Activated CD4-positive, alpha-beta T cell treated with anti-CD3 and anti-CD28 coated beads for 36 hours (primary cell): ENCODE data around the gene ADA. TPM values are rescaled to one million over a fixed set of nuclear protein-coding genes. Genes with fewer than 3 reads are reported as not detected.

Experiments used
- ATAC-seq: fragments of 200-7000 bp; cut with Tn5 transposase; one replicate; pipeline ENCODE4 v1.10.0; 2021; ENCODE audit warnings: mild to moderate bottlenecking, moderate library complexity
- CTCF ChIA-PET: fragments of 350-600 bp; sonication (Branson Sonifier 250); formaldehyde crosslinking; loops from one replicate; lab custom pipeline; 2021; ENCODE audit warnings: antibody characterized with exemption; lab: Charles Lee
- POLR2A ChIA-PET: fragments of 350-600 bp; sonication (Branson Sonifier 250); formaldehyde crosslinking; loops from one replicate; lab custom pipeline; 2021; ENCODE audit warnings: antibody characterized with exemption, inconsistent platforms; lab: Charles Lee
- DNase-seq: peaks from one replicate; pipeline ENCODE4 v3.0.0-alpha.2; 2020
- H3K27ac Mint-ChIP-seq: one replicate; pipeline ENCODE4 v1.8.0; 2021; ENCODE audit warnings: mixed read lengths
- H3K27me3 Mint-ChIP-seq: one replicate; pipeline ENCODE4 v1.8.0; 2021; ENCODE audit warnings: mixed read lengths
- H3K36me3 Mint-ChIP-seq: one replicate; pipeline ENCODE4 v1.8.0; 2021; ENCODE audit warnings: low read depth, mixed read lengths
- H3K4me1 Mint-ChIP-seq: one replicate; pipeline ENCODE4 v1.8.0; 2021; ENCODE audit warnings: mixed read lengths
- H3K4me3 Mint-ChIP-seq: one replicate; pipeline ENCODE4 v1.8.0; 2021; ENCODE audit warnings: mild to moderate bottlenecking, moderate library complexity, mixed read lengths
- H3K9me3 Mint-ChIP-seq: one replicate; pipeline ENCODE4 v1.8.0; 2021; ENCODE audit warnings: low read depth, mixed read lengths
- intact Hi-C, 2 experiments: fragments of 100-400 bp; cut with DNase I in 1 of 2; cut with micrococcal nuclease in 1 of 2; formaldehyde crosslinking; loops; one replicate each; pipeline versions ENCODE4 v1.14.2 to v1.15.1; 2022 to 2024; cut with DNase I, micrococcal nuclease
- total RNA-seq, 2 experiments: library from RNA; stranded (reverse); gene quantifications; one replicate each; pipeline ENCODE4 v1.2.3, GENCODE V29; 2021

ADA gene
- total RNA-seq, 2 experiments from 2014 or later, result 33.8 to 37.8 TPM

DNA sequence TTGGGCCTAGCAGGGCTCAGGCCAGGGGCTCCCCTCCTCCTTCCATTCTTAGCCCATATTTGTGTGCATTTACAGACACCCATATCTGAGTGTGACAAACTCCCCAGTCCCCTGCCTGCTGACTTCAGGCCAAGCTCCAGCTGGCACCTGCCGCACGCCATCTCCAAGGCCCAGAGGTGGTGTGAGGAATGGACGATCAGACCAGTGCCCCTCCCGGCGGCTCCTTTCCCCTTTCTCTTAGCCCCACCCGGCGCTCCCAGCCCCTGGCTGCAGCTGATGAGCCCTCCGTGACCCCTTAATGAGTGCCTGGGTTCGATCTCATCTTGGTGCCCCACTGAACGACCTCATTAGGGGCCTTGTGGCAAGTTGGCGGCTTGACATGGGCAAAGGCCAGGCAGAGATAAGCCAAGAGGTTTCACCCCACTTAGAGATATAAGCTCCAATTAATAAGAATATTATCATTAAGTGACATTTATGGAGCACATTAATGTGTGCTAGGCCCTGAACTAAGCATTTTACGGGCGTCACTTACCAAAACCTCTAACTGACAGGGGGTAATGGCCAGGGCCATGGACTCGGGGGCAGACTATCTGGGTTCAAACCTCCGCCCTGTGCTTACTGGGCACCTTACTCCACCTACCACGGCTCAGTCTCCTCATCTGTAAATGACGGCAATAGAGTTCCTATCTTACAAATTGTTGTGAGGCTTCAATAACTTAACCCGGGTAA, 17.5 kb downstream of the ADA start:
- no peak overlapping the region for H3K27ac Mint-ChIP-seq

GRCh38 chr20:44633187-44633810, 18.2 kb downstream of the ADA start:
- no peak overlapping the region for H3K27ac Mint-ChIP-seq
- H3K36me3 Mint-ChIP-seq, result peaks cover 8% of the 10 kb centered on the region
- no peaks in the 10 kb centered on the region for H3K27me3 Mint-ChIP-seq
- DNase-seq (no peak), ATAC-seq (no peak)
- peaks cover 2% of the 10 kb centered on the region for H3K4me1 Mint-ChIP-seq
- intact Hi-C loops, result no loop called here
- no peaks in the 10 kb centered on the region for H3K9me3 Mint-ChIP-seq
- ChIA-PET CTCF (interaction anchor here (1.3 kb wide), 1 partner anchor 52 kb away, joined by 4 read pairs; no protein-coding TSS in a partner anchor), POLR2A (no interaction called here)
- no peak overlapping the region for H3K4me3 Mint-ChIP-seq

More for the DNA sequence above, 17.5 kb downstream of the ADA start:
- ATAC-seq, result no peak
- H3K4me1 Mint-ChIP-seq, result peaks cover 2% of the 10 kb centered on the region
- POLR2A ChIA-PET, result no interaction called here
- H3K4me3 Mint-ChIP-seq, result no peak overlapping the region
- H3K36me3 Mint-ChIP-seq, result peaks cover 13% of the 10 kb centered on the region
- no peaks in the 10 kb centered on the region for H3K9me3 Mint-ChIP-seq
- CTCF ChIA-PET, result interaction anchor here (0.6 to 0.7 kb wide), 2 partner anchors 139 to 430 kb away, joined by 3 read pairs; no protein-coding TSS in a partner anchor
- no peak for DNase-seq
- no peaks in the 10 kb centered on the region for H3K27me3 Mint-ChIP-seq
- intact Hi-C loops, result no loop called here

GRCh38 chr20:44632103-44632752, 19.3 kb downstream of the ADA start:
- intact Hi-C loops, result no loop called here
- no peak overlapping the region for H3K4me3 Mint-ChIP-seq
- ChIA-PET POLR2A (no interaction called here), CTCF (interaction anchor here (0.6 to 1.3 kb wide), 3 partner anchors 47 to 237 kb away, joined by 3 to 4 read pairs (median 3); no protein-coding TSS in a partner anchor)
- H3K4me1 Mint-ChIP-seq, result peaks cover 2% of the 10 kb centered on the region
- no peak overlapping the region for H3K27ac Mint-ChIP-seq
- DNase-seq (no peak), ATAC-seq (no peak)
- no peaks in the 10 kb centered on the region for H3K27me3 Mint-ChIP-seq
- H3K9me3 Mint-ChIP-seq, result no peaks in the 10 kb centered on the region
- H3K36me3 Mint-ChIP-seq, result peaks cover 11% of the 10 kb centered on the region

GRCh38 chr20:44630297-44630696, 21.2 kb downstream of the ADA start:
- intact Hi-C loops, result no loop called here
- no peak overlapping the region for H3K4me3 Mint-ChIP-seq
- DNase-seq, result no peak
- CTCF ChIA-PET, result interaction anchor here (1.2 kb wide), 1 partner anchor 246 kb away, joined by 3 read pairs; no protein-coding TSS in a partner anchor
- H3K36me3 Mint-ChIP-seq, result peaks cover 4% of the 10 kb centered on the region
- no peaks in the 10 kb centered on the region for H3K27me3 Mint-ChIP-seq
- H3K27ac Mint-ChIP-seq, result no peak overlapping the region
- ATAC-seq, result no peak
- peaks cover 2% of the 10 kb centered on the region for H3K4me1 Mint-ChIP-seq
- POLR2A ChIA-PET, result interaction anchor here (0.7 kb wide), 1 partner anchor 12 kb away, joined by 3 read pairs; no protein-coding TSS in a partner anchor
- no peaks in the 10 kb centered on the region for H3K9me3 Mint-ChIP-seq

DNA sequence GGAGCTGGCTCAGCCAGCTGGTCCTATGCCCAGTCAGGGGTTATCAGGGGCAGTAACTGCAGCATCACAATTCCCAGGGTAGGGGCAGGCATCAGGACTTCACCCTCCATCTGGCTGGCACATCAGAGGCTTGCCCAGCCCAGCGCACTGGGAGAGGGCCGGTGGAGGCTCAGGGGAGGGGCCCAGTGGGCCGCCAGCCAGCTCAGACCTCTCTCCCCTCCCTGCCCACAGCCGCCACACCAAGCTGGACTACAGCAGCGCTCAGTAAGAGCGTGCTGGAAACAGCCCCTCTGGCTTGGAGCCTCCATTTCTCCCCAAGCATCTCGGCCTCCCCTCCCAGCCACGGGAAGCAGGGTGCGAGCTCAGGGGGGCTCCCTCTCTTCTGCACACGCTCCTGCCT, 22.0 kb downstream of the ADA start:
- DNase-seq (no peak), ATAC-seq (no peak)
- Mint-ChIP-seq H3K4me1 (peaks cover 2% of the 10 kb centered on the region), H3K4me3 (no peak overlapping the region), H3K36me3 (peaks cover 11% of the 10 kb centered on the region), H3K27ac (no peak overlapping the region), H3K27me3 (no peaks in the 10 kb centered on the region), H3K9me3 (no peaks in the 10 kb centered on the region)
- CTCF ChIA-PET, result interaction anchor here (0.5 to 1.1 kb wide), 2 partner anchors 55 to 420 kb away, joined by 3 to 4 read pairs; no protein-coding TSS in a partner anchor
- intact Hi-C loops, result no loop called here
- POLR2A ChIA-PET, result no interaction called here

GRCh38 chr20:44629017-44629385, 22.5 kb downstream of the ADA start:
- H3K36me3 Mint-ChIP-seq, result peaks cover 12% of the 10 kb centered on the region
- ATAC-seq (no peak), DNase-seq (no peak)
- H3K9me3 Mint-ChIP-seq, result no peaks in the 10 kb centered on the region
- ChIA-PET CTCF (interaction anchor here (0.5 to 1.1 kb wide), 2 partner anchors 56 to 419 kb away, joined by 3 to 4 read pairs; no protein-coding TSS in a partner anchor), POLR2A (no interaction called here)
- peaks cover 2% of the 10 kb centered on the region for H3K4me1 Mint-ChIP-seq
- no peak overlapping the region for H3K4me3 Mint-ChIP-seq
- no peaks in the 10 kb centered on the region for H3K27me3 Mint-ChIP-seq
- intact Hi-C loops, result no loop called here
- H3K27ac Mint-ChIP-seq, result no peak overlapping the region

GRCh38 chr20:44627364-44628010, 24.0 kb downstream of the ADA start:
- Mint-ChIP-seq H3K27ac (no peak overlapping the region), H3K36me3 (peaks cover 25% of the 10 kb centered on the region), H3K4me3 (no peak overlapping the region), H3K27me3 (no peaks in the 10 kb centered on the region), H3K4me1 (no peaks in the 10 kb centered on the region), H3K9me3 (no peaks in the 10 kb centered on the region)
- intact Hi-C loops, result no loop called here
- ChIA-PET POLR2A (interaction anchor here (0.6 kb wide), 1 partner anchor 506 kb away, joined by 3 read pairs; no protein-coding TSS in a partner anchor), CTCF (interaction anchor here (1.3 kb wide), 1 partner anchor 16 kb away, joined by 3 read pairs; no protein-coding TSS in a partner anchor)
- no peak for DNase-seq
- no peak for ATAC-seq

- Mint-ChIP-seq H3K27ac (no peak overlapping the region), H3K9me3 (no peaks in the 10 kb centered on the region), H3K4me3 (no peak overlapping the region), H3K36me3 (peaks cover 37% of the 10 kb centered on the region), H3K4me1 (no peaks in the 10 kb centered on the region), H3K27me3 (no peaks in the 10 kb centered on the region)
- intact Hi-C loops, result no loop called here
- no peak for ATAC-seq
- DNase-seq, result no peak
- POLR2A ChIA-PET, result interaction anchor here (0.6 kb wide), 1 partner anchor 15 kb away, joined by 3 read pairs; no protein-coding TSS in a partner anchor
- CTCF ChIA-PET, result interaction anchor here (1.2 kb wide), 1 partner anchor 17 kb away, joined by 3 read pairs; no protein-coding TSS in a partner anchor
Measured at GRCh38 chr20:44626278-44626677, 25.2 kb downstream of the ADA start.

DNA sequence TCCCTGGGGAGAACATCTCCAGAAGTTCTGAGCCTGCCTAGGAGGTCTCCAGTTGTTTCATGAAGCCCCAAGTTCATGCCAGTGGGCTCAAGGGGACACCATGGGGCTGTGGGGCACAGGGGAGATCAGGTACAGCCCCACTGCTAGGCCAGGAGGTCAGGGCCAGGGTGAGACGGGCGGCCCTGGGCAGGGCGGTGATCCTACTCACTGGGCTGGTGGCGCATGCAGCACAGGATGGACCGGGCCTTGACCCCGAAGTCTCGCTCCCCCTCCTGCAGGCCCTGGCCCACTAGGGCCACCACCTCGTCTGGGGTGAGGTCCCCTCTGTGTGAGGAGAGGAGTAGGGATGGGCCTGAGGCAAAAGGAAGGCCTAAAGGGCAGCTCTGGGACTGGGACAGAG, 26.1 kb downstream of the ADA start:
- ChIA-PET POLR2A (no interaction called here), CTCF (no interaction called here)
- no peaks in the 10 kb centered on the region for H3K27me3 Mint-ChIP-seq
- intact Hi-C loops, result no loop called here
- DNase-seq, result no peak
- H3K27ac Mint-ChIP-seq, result no peak overlapping the region
- H3K4me3 Mint-ChIP-seq, result no peak overlapping the region
- no peaks in the 10 kb centered on the region for H3K9me3 Mint-ChIP-seq
- no peak for ATAC-seq
- peaks cover 44% of the 10 kb centered on the region for H3K36me3 Mint-ChIP-seq
- no peaks in the 10 kb centered on the region for H3K4me1 Mint-ChIP-seq

- ChIA-PET CTCF (interaction anchor here (0.8 kb wide), 1 partner anchor 17 kb away, joined by 3 read pairs; no protein-coding TSS in a partner anchor), POLR2A (no interaction called here)
- no peak overlapping the region for H3K27ac Mint-ChIP-seq
- intact Hi-C loops, result no loop called here
- DNase-seq (no peak), ATAC-seq (no peak)
- no peaks in the 10 kb centered on the region for H3K27me3 Mint-ChIP-seq
- H3K4me1 Mint-ChIP-seq, result no peaks in the 10 kb centered on the region
- H3K9me3 Mint-ChIP-seq, result no peaks in the 10 kb centered on the region
- no peak overlapping the region for H3K4me3 Mint-ChIP-seq
- H3K36me3 Mint-ChIP-seq, result peaks cover 50% of the 10 kb centered on the region
Measured at GRCh38 chr20:44624743-44625271, 26.7 kb downstream of the ADA start.
